H1 (cell line): Measurements from ENCODE around the gene GNB1L. TPM values are rescaled to one million over a fixed set of nuclear protein-coding genes. Genes with fewer than 3 reads are reported as not detected.

Experiments
- CTCF ChIA-PET: fragments of 300-600 bp; sonication (Branson Sonifier 250); formaldehyde crosslinking; loops from one replicate; lab custom pipeline; 2021; ENCODE audit not compliant: partially characterized antibody; lab: Charles Lee
- POLR2A ChIA-PET: fragments of 300-600 bp; sonication (Branson Sonifier 250); formaldehyde crosslinking; loops from one replicate; lab custom pipeline; 2021; ENCODE audit warnings: inconsistent platforms; ENCODE audit not compliant: partially characterized antibody; lab: Charles Lee
- DNase-seq, 2 experiments: peaks; one replicate each; pipeline versions ENCODE4 v3.0.0 to v3.0.0-alpha.2; 2010 to 2022; ENCODE audit warnings: low spot score in 2 of 2, low read depth in 1 of 2, mixed read lengths in 1 of 2
- FAIRE-seq: peaks from 2 replicates; lab custom pipeline; 2011; peaks lifted over from hg19 to GRCh38; lab: Jason Lieb, UNC
- H2AFZ ChIP-seq: 2 replicates; pipeline ENCODE4 v1.8.1; 2012; ENCODE audit warnings: low read length, inconsistent platforms
- H2AK5ac ChIP-seq: 2 replicates; pipeline ENCODE4 v1.6.1; 2013; ENCODE audit warnings: low read depth, low read length
- H2BK120ac ChIP-seq: replicated peaks from 2 replicates; pipeline ENCODE3; 2013; ENCODE audit warnings: low read depth, low read length, inconsistent platforms
- H2BK12ac ChIP-seq: 2 replicates; pipeline ENCODE4 v1.6.1; 2013; ENCODE audit warnings: low read depth, low read length
- H2BK15ac ChIP-seq: 2 replicates; pipeline ENCODE4 v1.6.1; 2013; ENCODE audit warnings: low read length
- H2BK20ac ChIP-seq: 2 replicates; pipeline ENCODE4 v1.6.1; 2013; ENCODE audit warnings: low read length
- H2BK5ac ChIP-seq: 2 replicates; pipeline ENCODE4 v1.6.1; 2013; ENCODE audit warnings: low read depth, low read length
- H3K14ac ChIP-seq: 2 replicates; pipeline ENCODE4 v1.6.1; 2013; ENCODE audit warnings: inconsistent platforms; ENCODE audit not compliant: insufficient read length
- H3K18ac ChIP-seq: 2 replicates; pipeline ENCODE4 v1.6.1; 2013; ENCODE audit warnings: low read length; ENCODE audit errors: extremely low read depth
- H3K23ac ChIP-seq: 2 replicates; pipeline ENCODE4 v1.6.1; 2013; ENCODE audit warnings: inconsistent platforms; ENCODE audit not compliant: insufficient read length
- H3K23me2 ChIP-seq: 2 replicates; pipeline ENCODE4 v1.6.1; 2013; ENCODE audit warnings: low read depth, low read length
- H3K27ac ChIP-seq: 2 replicates; pipeline ENCODE4 v1.6.1; 2011; ENCODE audit warnings: low read depth, low read length, inconsistent platforms
- H3K27me3 ChIP-seq, 4 experiments: replicated peaks in 1 of 4; 1 replicate in 1 of 4; 2 replicates in 3 of 4; pipeline versions ENCODE4 v1.6.1 to v1.8.1; 2011 to 2013; ENCODE audit warnings: low read length in 3 of 4, mild to moderate bottlenecking in 3 of 4, inconsistent platforms in 2 of 4, mixed read lengths in 2 of 4, moderate library complexity in 1 of 4; ENCODE audit not compliant: control insufficient read depth in 3 of 4, insufficient read depth in 3 of 4; ENCODE audit errors: extremely low read depth in 1 of 4
- H3K36me3 ChIP-seq, 4 experiments: 2 replicates each; pipeline versions ENCODE4 v1.6.1 to v1.8.1; 2011 to 2013; ENCODE audit warnings: mild to moderate bottlenecking in 4 of 4, low read length in 3 of 4, moderate library complexity in 2 of 4, control low read depth in 1 of 4, inconsistent platforms in 1 of 4; ENCODE audit not compliant: insufficient read depth in 4 of 4, control insufficient read depth in 2 of 4
- H3K4ac ChIP-seq: replicated peaks from 2 replicates; pipeline ENCODE3; 2013; ENCODE audit warnings: low read length, low read depth, mixed read lengths, inconsistent platforms; ENCODE audit not compliant: insufficient read length
- H3K4me1 ChIP-seq, 4 experiments: replicated peaks in 1 of 4; 1 replicate in 1 of 4; 2 replicates in 3 of 4; pipeline versions ENCODE4 v1.6.1 to v1.8.1; 2011 to 2013; ENCODE audit warnings: low read length in 3 of 4, inconsistent platforms in 2 of 4, mixed read lengths in 1 of 4; ENCODE audit not compliant: insufficient read depth in 4 of 4, control insufficient read depth in 3 of 4
- H3K4me2 ChIP-seq, 2 experiments: 2 replicates each; pipeline versions ENCODE4 v1.6.1 to v1.8.1; 2011 to 2013; ENCODE audit warnings: low read depth in 2 of 2, low read length in 2 of 2, control low read depth in 1 of 2, inconsistent platforms in 1 of 2, mild to moderate bottlenecking in 1 of 2; ENCODE audit not compliant: insufficient read depth in 1 of 2
- H3K4me3 ChIP-seq, 4 experiments: fragments of 200-600, 300-600 bp in 1 of 4; sonication (generic), shearing (Covaris generic), sonication (Bioruptor Twin) in 1 of 4; 2 replicates each; pipeline versions ENCODE4 v1.5.1 to v1.8.1; 2011 to 2016; ENCODE audit warnings: low read length in 4 of 4, low read depth in 3 of 4, control low read depth in 2 of 4, inconsistent platforms in 2 of 4, mild to moderate bottlenecking in 2 of 4, mixed read lengths in 1 of 4, moderate library complexity in 1 of 4; ENCODE audit not compliant: insufficient read depth in 2 of 4; ENCODE audit errors: extremely low read depth in 1 of 4
- H3K56ac ChIP-seq: replicated peaks from 2 replicates; pipeline ENCODE3; 2013; ENCODE audit warnings: low read depth, mild to moderate bottlenecking, mixed read lengths, low read length, inconsistent platforms; ENCODE audit not compliant: insufficient read length
- H3K79me1 ChIP-seq: 2 replicates; pipeline ENCODE4 v1.6.1; 2013; ENCODE audit warnings: low read depth, low read length, control low read depth
- H3K79me2 ChIP-seq, 2 experiments: 2 replicates each; pipeline versions ENCODE4 v1.6.1 to v1.8.1; 2012 to 2013; ENCODE audit warnings: low read length in 2 of 2, mild to moderate bottlenecking in 2 of 2, inconsistent platforms in 1 of 2; ENCODE audit not compliant: insufficient read depth in 2 of 2, control insufficient read depth in 1 of 2
- H3K9ac ChIP-seq, 4 experiments: replicated peaks in 1 of 4; 1 replicate in 1 of 4; 2 replicates in 3 of 4; pipeline versions ENCODE4 v1.6.1 to v1.8.1; 2011 to 2013; ENCODE audit warnings: low read depth in 3 of 4, low read length in 3 of 4, control low read depth in 2 of 4, mild to moderate bottlenecking in 2 of 4, moderate library complexity in 2 of 4, inconsistent platforms in 1 of 4; ENCODE audit errors: extremely low read depth in 1 of 4
- H3K9me3 ChIP-seq, 2 experiments: 2 replicates each; pipeline versions ENCODE4 v1.6.1 to v1.8.1; 2012 to 2013; ENCODE audit warnings: mild to moderate bottlenecking in 2 of 2, moderate library complexity in 2 of 2, control low read depth in 1 of 2, inconsistent platforms in 1 of 2, low read depth in 1 of 2, low read length in 1 of 2, mixed read lengths in 1 of 2; ENCODE audit not compliant: insufficient read depth in 2 of 2
- H4K20me1 ChIP-seq, 2 experiments: replicated peaks in 1 of 2; 2 replicates each; pipeline versions ENCODE3 to v1.8.1; 2011 to 2013; ENCODE audit warnings: inconsistent platforms in 2 of 2, low read length in 2 of 2, mild to moderate bottlenecking in 1 of 2; ENCODE audit not compliant: insufficient read depth in 2 of 2, control insufficient read depth in 1 of 2
- H4K5ac ChIP-seq: 2 replicates; pipeline ENCODE4 v1.6.1; 2013; ENCODE audit warnings: low read length, low read depth, mixed read lengths, inconsistent platforms; ENCODE audit not compliant: insufficient read length
- H4K8ac ChIP-seq: 2 replicates; pipeline ENCODE4 v1.8.0; 2013; ENCODE audit warnings: mild to moderate bottlenecking, moderate library complexity, low read length, inconsistent platforms; ENCODE audit not compliant: insufficient read depth; ENCODE audit errors: extremely low read depth
- H4K91ac ChIP-seq: replicated peaks from 2 replicates; pipeline ENCODE3; 2013; ENCODE audit warnings: low read length, mixed read lengths, inconsistent platforms; ENCODE audit not compliant: insufficient read length
- NRF1 ChIP-seq: IDR thresholded peaks from 2 replicates; pipeline ENCODE4 v1.6.1; 2011; ENCODE audit warnings: mild to moderate bottlenecking, low read depth, low read length, improper control_type of control experiment
- POLR2AphosphoS5 ChIP-seq: IDR thresholded peaks from 2 replicates; pipeline ENCODE4 v1.6.1; 2011; ENCODE audit warnings: low read depth, low read length
- SIN3A ChIP-seq, 2 experiments: IDR thresholded peaks in 1 of 2; conservative IDR thresholded peaks in 1 of 2; 2 replicates each; pipeline ENCODE4 v1.6.1; 2011 to 2012; ENCODE audit warnings: low read length in 2 of 2, improper control_type of control experiment in 1 of 2, low read depth in 1 of 2, mild to moderate bottlenecking in 1 of 2
- WGBS, 2 experiments: shearing (Covaris generic) in 1 of 2; methylation state at CpG; one replicate each; pipeline versions ENCODE4 v1.1.6 to v1.1.7; 2013 to 2015; ENCODE audit warnings: low lambda C conversion rate in 2 of 2, mixed read lengths in 2 of 2, inconsistent platforms in 1 of 2, low coverage in 1 of 2, missing lambda C conversion rate in 1 of 2; ENCODE audit not compliant: insufficient replicate concordance in 2 of 2, insufficient coverage in 1 of 2, insufficient read length in 1 of 2; ENCODE audit errors: extremely low coverage in 1 of 2, missing lambda C conversion rate in 1 of 2; 5-methylcytosine and 5-hydroxymethylcytosine counted together
- polyA plus RNA-seq, 7 experiments: library from polyadenylated mRNA; depleted of rRNA in 3 of 7; stranded (reverse) in 5 of 7; unstranded in 2 of 7; fragments of >200 nt in 5 of 7; fragments of 200-250 nt in 2 of 7; gene quantifications; 1 replicate in 5 of 7; 2 replicates in 1 of 7; 4 replicates in 1 of 7; pipeline versions ENCODE4 v1.2.1 to v1.2.3, GENCODE V29; 2011 to 2013; ENCODE audit warnings: missing spikeins in 2 of 7, mixed read lengths in 2 of 7
- total RNA-seq: library from RNA; stranded (reverse); fragmentation: NEBNext Ultra II Directional; extraction: Animal tissue kit (Norgen Biotek cat#: 25700); gene quantifications from 2 replicates; pipeline ENCODE4 v1.2.1, GENCODE V29; 2021

The GNB1L gene
- total and polyA plus RNA-seq, 2 of the 8 experiments (the other 6 are each of a cell fraction or from before 2014, with no cell fraction given): 14.0 to 15.6 TPM

DNA sequence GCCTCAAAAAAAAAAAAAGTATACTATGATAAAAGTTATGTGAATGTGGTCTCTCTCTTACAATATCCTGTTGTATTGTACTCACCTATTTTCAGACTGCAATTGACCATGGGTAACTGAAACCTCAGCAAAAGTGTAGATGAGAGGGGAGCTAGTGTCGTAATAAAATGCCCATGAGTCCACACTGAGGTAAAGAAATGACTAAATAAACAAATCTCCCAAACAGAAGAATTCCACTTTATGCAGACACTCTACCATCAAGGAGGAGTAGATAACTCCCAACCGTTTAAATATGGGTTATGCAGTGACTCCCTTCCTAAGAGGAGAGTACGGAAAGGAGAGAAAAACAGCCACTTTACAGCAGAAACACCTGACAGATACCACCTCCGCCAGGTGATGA lies 14.6 kb downstream of the GNB1L start:
- Histone ChIP-seq H3K27me3 (no peaks in the 10 kb centered on the region), H3K36me3 (no peaks in the 10 kb centered on the region), H4K8ac (no peak overlapping the region), H3K14ac (no peak overlapping the region), H3K9ac (no peak overlapping the region), H2BK20ac (no peak overlapping the region), H3K4ac (no peak overlapping the region), H2AFZ (no peak overlapping the region), H4K20me1 (peaks cover 8 to 12% of the 10 kb centered on the region in 2 experiments), H3K23me2 (no peaks in the 10 kb centered on the region), H2BK120ac (no peak overlapping the region), H3K56ac (no peak overlapping the region), H3K27ac (no peak overlapping the region), H2BK15ac (no peak overlapping the region), H4K5ac (no peak overlapping the region), H2BK5ac (no peak overlapping the region), H3K4me2 (no peak overlapping the region), H4K91ac (no peak overlapping the region), H3K79me1 (no peaks in the 10 kb centered on the region; the same call in 1 of the 2 replicates), H3K18ac (no peak overlapping the region), H3K79me2 (no peaks in the 10 kb centered on the region; a peak in 1 of 4 replicates), H2AK5ac (no peak overlapping the region), H3K23ac (no peak overlapping the region), H2BK12ac (no peak overlapping the region), H3K9me3 (no peaks in the 10 kb centered on the region), H3K4me1 (no peaks in the 10 kb centered on the region; a peak in 3 of 7 replicates), H3K4me3 (no peak overlapping the region)
- POLR2A ChIA-PET: no interaction called here
- TF ChIP-seq NRF1: no peak
- no peak for TF ChIP-seq SIN3A (conservative IDR thresholded peaks at IDR 0.05 in 1 of 2, IDR thresholded peaks at IDR 0.05 in 1 of 2; ENCODE audit: low read depth in 1 of 2, low read length in 2 of 2)
- TF ChIP-seq POLR2AphosphoS5: no peak
- 89% methylated on average over 4 of the region's 4 CpGs; no CpG with 5 or more reads in 1 of the 2 experiments for WGBS, 2 experiments
- no peak for DNase-seq
- CTCF ChIA-PET: interaction anchor here (0.7 to 1.1 kb wide), 3 partner anchors 19 to 110 kb away, joined by 3 to 4 read pairs (median 4); no protein-coding TSS in a partner anchor
- FAIRE-seq: no peak
